ENCODE data around the gene SEPTIN10.

DNA sequence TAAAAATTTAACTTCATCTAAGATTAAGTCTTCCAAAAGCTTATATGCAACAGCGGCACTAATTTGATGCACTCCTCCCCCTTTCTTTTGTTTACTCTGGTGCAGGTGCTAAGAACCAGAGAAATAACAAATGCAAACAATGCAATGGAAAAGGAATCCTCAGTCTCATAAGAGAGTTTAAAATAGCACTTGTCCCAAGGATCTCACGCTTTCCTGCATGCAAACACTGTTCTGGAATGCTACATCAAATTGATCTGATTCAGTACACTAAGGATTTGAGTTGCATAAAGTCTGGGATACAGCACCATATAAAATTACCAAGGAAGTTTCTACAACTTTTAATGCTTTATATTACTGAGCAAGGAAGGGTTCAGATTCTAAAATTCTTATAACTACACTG, 50.5 kb downstream of the SEPTIN10 start:
- TF ChIP-seq, protein P1, sequence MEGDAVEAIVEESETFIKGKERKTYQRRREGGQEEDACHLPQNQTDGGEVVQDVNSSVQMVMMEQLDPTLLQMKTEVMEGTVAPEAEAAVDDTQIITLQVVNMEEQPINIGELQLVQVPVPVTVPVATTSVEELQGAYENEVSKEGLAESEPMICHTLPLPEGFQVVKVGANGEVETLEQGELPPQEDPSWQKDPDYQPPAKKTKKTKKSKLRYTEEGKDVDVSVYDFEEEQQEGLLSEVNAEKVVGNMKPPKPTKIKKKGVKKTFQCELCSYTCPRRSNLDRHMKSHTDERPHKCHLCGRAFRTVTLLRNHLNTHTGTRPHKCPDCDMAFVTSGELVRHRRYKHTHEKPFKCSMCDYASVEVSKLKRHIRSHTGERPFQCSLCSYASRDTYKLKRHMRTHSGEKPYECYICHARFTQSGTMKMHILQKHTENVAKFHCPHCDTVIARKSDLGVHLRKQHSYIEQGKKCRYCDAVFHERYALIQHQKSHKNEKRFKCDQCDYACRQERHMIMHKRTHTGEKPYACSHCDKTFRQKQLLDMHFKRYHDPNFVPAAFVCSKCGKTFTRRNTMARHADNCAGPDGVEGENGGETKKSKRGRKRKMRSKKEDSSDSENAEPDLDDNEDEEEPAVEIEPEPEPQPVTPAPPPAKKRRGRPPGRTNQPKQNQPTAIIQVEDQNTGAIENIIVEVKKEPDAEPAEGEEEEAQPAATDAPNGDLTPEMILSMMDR (IDR thresholded peaks at IDR 0.05), result no peak
- no peak for TF ChIP-seq POLR2A (IDR thresholded peaks at IDR 0.05)

Measured in sigmoid colon (tissue), 3 donors.